PFSK-1 (cell line): ENCODE data around the gene CTNNBL1.

ENCODE experiments used
- POLR2AphosphoS5 ChIP-seq: IDR thresholded peaks from 2 replicates; pipeline ENCODE4 v1.6.1; 2012; ENCODE audit warnings: low read depth, mild to moderate bottlenecking, control low read depth, low read length, moderate library complexity
- SIN3A ChIP-seq: IDR thresholded peaks from 2 replicates; pipeline ENCODE4 v1.6.1; 2012; ENCODE audit warnings: mild to moderate bottlenecking, low read length, moderate library complexity, borderline replicate concordance; ENCODE audit not compliant: insufficient read depth
- TAF1 ChIP-seq: IDR thresholded peaks from 2 replicates; pipeline ENCODE4 v1.6.1; 2012; ENCODE audit warnings: low read length, control low read depth, borderline replicate concordance; ENCODE audit not compliant: insufficient read depth
- TF ChIP-seq, protein P1 (sequence below), 2 experiments: IDR thresholded peaks; 2 replicates each; pipeline versions ENCODE4 v1.6.1 to v1.8.0; 2011 to 2012; ENCODE audit warnings: low read depth in 2 of 2, low read length in 2 of 2, control low read depth in 1 of 2, inconsistent platforms in 1 of 2, mild to moderate bottlenecking in 1 of 2, moderate library complexity in 1 of 2; ENCODE audit not compliant: insufficient read depth in 1 of 2

- no peak for TF ChIP-seq POLR2AphosphoS5
- TF ChIP-seq, protein P1, sequence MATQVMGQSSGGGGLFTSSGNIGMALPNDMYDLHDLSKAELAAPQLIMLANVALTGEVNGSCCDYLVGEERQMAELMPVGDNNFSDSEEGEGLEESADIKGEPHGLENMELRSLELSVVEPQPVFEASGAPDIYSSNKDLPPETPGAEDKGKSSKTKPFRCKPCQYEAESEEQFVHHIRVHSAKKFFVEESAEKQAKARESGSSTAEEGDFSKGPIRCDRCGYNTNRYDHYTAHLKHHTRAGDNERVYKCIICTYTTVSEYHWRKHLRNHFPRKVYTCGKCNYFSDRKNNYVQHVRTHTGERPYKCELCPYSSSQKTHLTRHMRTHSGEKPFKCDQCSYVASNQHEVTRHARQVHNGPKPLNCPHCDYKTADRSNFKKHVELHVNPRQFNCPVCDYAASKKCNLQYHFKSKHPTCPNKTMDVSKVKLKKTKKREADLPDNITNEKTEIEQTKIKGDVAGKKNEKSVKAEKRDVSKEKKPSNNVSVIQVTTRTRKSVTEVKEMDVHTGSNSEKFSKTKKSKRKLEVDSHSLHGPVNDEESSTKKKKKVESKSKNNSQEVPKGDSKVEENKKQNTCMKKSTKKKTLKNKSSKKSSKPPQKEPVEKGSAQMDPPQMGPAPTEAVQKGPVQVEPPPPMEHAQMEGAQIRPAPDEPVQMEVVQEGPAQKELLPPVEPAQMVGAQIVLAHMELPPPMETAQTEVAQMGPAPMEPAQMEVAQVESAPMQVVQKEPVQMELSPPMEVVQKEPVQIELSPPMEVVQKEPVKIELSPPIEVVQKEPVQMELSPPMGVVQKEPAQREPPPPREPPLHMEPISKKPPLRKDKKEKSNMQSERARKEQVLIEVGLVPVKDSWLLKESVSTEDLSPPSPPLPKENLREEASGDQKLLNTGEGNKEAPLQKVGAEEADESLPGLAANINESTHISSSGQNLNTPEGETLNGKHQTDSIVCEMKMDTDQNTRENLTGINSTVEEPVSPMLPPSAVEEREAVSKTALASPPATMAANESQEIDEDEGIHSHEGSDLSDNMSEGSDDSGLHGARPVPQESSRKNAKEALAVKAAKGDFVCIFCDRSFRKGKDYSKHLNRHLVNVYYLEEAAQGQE (IDR thresholded peaks at IDR 0.05; ENCODE audit: insufficient read depth in 1 of 2, low read depth in 2 of 2, low read length in 2 of 2) = no peak
- no peak for TF ChIP-seq TAF1
- no peak for TF ChIP-seq SIN3A
Measured at GRCh38 chr20:37781626-37782025, 87.8 kb downstream of the CTNNBL1 start.
